ENCODE measurements around the gene RNF208.

RNF208 gene

GRCh38 chr9:137211532-137211931 lies 10.5 kb downstream of the RNF208 start:
- DNase-seq, result no peak

DNA sequence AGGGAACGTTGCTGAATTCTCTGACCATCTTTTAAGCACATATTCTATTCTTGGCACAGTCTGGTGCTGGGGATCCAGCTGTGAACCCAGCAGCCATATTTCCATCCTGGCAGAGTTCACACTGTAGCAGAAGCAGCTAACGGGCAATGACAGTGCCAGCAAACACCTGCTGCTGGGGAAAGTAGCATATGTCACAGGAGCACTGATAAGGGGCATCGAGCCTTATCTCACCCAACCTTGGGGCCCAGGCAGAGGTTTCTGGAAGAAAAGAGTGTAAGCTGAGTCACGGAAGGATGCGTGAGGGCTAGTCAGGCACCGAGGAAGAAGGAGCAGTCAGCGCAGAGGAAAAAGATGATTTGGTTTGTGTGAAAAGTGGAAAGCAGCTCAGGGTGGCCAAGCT lies 15.4 kb downstream of the RNF208 start:
- DNase-seq, result no peak

DNA sequence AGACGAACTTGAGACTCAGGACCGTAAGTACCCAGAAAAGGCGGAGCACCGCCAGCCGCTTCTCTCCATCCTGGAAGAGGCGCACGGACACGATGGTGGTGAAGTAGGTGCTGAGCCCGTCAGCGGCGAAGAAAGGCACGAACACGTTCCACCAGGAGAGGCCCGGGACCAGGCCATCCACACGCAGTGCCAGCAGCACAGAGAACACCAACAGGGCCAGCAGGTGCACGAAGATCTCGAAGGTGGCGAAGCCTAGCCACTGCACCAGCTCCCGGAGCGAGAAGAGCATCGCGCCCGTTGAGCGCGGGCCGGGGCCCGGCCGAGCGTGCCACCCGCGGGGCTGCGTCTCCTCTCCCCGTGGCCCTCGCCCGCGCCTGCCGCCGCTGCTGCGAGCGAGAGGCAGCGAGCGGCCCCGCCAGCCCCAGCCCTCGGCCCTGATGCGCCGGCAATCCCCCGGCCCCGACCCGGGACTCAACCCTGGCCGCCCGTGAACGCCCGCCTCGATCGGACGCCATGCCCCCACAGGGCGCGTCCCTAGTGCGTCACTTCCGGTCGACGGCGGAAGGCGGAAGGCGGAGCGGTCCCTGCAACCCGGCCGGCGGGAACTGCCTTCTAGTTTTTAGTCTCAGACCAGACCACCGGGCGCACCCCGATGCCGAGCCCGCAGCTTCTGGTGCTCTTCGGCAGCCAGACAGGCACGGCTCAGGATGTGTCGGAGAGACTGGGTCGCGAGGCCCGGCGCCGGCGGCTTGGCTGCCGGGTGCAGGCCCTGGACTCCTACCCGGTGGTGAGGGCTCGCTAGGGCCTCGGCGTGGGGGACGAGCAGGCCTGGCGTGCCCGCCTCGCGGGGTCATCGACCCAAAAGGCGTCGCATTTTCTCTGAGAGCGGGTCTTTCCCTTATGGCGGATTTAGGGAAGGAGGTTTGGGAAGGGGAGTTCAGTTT lies 16.6 kb downstream of the RNF208 start, which contains the start of the genes NDOR1 and TMEM203:
NDOR1 (plus strand) TSS at position 575 of the 944 bp plus-strand sequence; CDS start at position 653, 78 bp downstream.
TMEM203 (minus strand) TSS at position 523 of the 944 bp plus-strand sequence; CDS start at position 289, 234 bp downstream.
- DNase-seq, result peak; percentile 91

- no peak for DNase-seq
These were observed 17.3 kb downstream of the RNF208 start for GRCh38 chr9:137204731-137205125.

- DNase-seq, result no peak
These were observed 19.1 kb downstream of the RNF208 start for GRCh38 chr9:137202966-137203365.

DNA sequence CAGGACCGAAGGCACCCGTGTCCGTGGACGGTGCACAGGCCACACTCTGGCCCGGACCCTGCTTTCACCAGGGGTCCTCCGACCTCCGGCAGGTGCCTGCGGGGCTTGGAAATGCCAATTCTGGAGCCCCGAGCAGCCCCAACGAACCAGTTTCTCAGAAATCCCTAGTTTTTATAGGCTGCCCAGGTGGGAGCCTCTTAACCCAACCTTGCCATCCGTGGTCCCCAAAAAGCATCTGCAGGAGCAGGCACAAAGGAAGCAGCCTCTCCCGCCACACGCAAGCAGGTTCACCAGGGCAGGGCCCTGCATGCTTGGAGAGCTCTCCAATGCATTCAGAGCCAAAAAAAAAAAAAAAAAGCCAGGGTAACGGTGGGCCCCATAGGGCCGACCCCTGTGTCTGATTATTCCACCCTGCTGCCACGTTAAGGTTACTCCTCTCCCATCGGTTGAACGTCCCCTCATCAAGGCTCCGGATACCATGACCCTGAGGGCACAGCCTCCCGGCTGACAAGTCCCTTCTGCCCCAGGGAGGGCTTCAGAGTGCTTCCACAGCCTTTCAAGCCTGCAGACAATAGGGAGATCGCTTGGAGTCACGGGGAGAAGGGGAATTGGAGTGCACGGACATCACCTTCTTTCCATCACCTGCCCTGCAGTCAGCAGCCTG lies 20.7 kb downstream of the RNF208 start:
- no peak for DNase-seq

DNA sequence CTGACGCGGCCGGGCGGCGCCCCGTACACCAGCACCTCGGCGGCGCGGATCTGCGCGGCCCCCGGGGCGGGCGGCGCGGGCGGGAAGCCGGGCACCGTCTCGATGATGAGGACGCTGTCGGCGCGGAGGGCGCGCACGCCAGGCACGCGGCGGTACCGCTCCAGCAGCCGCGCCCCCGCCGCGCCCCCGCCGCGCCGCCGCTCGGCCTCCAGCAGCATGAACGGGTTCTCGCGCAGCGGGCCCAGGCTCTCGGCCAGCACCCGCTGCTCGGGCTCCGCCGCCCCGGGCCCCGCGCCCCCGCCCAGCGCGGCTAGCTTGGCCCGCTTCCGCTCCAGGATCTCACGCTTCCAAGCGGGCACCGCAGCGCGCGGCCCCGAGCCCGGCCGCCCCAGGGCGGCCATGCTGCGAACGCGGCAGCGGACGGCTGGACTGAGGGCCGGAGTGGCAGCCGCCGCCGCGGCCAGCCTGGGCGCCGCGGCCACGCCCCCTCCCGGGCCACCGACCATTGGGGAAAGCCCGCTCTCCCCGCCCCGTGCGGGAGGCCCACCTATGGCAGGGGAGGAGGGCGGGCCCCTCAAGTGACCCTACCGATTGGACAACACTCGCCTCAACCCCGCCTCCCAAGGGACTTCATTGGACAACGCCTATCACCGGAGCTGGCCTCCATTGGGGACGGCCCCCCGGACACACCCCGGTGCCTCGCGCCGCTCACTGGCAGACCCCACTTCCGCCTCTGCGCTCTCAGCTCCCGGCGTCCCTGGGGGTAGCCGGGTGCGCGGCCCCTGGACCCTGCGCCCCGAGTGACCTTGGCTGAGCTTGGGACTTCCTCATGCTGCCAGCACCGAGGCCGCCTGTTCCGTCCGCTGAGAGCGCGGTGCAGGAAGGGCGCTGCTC lies 21.5 kb downstream of the RNF208 start, which contains the start of gene TPRN:
TPRN (minus strand) TSS at position 431 of the 894 bp plus-strand sequence; CDS start at position 401, 30 bp downstream.
- peak; percentile 99 for DNase-seq

DNA sequence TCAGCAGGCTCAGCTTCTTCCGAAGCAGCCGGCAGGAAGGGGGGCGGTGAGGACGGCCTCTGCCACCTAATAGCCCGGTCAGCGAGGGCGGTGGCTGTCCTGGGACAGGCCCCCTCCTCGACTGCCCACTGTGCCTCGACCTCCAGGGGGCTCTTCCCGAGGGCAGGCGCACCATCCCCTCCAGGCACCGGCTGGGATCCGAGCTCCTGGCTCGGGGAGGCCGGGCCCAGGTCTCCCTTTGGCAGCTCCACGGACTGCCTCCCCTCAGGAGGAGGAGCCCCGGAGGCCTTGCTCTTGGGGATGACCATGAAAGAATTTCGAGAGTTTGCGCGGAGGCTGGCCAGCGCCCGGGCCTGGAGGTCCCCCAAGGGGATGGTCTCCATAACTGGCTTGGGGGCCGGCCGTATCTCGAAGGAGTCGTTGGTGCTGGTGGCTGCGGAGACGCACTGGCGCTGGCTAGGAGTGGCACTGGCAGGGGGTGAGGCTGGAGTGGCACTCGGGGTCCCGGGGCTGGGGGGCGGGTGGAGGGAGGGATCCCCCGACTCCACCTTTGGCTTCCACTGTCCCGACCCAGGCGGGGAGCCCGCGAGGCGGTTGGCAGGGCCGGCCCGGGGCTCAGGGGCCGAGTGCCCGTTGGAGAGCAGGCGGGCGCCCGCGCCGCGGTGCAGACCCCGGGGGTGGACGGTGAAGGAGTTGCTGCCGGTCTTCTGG lies 22.5 kb downstream of the RNF208 start:
- no peak for DNase-seq

DNA sequence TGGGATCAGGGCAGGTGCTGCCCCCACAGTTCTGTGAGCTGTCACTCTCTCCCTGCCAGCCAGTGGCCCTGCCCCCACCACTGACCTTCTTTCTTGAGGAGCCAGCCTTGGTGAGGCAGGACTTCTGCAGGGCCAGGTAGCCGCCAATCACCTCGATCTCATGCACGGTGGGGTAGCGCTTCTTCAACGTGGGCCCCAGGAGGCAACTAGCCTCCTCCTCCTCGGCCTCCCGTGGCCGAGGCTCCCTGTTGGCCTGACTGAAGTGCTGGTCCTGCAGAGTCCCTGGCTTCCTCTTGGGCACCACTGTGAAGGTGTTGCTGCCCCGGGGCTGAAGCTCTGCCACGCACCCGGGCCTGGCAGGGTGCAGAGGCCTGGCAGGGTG lies 23.1 kb downstream of the RNF208 start:
- no peak for DNase-seq

DNA sequence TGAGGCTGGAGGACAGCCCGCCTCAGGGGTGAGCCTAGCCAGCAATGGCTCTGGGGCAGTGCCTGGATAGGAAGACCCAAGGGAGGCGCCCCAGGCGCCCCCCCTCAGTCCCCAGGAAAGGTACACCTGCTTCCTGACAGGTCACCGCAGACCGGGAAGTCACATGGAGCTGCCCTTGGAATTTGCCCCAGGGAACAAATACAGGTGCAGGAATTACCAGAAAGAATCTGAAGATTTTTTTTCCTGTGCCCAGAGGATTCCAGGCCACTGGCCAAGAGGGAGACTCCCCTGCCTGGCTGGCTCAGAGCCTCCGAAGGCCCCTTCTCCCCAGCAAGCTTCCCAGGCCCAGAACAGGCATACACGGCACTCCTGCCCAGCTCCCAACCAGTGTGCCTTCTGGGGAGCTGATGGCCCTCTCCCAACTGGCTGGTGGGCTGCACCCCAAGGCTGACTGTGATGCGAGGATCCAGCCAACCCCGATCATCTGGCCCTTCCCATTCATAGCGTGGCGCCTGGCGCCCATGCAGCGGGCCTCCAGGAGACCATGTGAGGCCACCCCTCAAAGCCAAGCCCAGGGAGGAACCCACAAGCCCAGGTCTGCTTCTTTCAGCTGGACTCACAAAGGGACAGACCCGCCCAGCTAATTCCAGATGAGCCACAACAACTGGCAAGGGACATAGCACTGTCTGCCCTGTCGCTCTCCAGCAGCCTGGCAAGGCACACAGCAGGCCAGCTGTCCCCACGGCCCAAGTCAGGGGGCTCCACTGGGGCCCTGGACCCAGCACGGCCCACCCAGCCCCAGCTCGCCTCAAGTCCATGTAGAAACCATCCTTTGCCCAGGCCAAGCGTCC lies 23.8 kb downstream of the RNF208 start:
- no peak for DNase-seq

GRCh38 chr9:137195525-137196220 lies 26.4 kb downstream of the RNF208 start:
- no peak for DNase-seq

DNA sequence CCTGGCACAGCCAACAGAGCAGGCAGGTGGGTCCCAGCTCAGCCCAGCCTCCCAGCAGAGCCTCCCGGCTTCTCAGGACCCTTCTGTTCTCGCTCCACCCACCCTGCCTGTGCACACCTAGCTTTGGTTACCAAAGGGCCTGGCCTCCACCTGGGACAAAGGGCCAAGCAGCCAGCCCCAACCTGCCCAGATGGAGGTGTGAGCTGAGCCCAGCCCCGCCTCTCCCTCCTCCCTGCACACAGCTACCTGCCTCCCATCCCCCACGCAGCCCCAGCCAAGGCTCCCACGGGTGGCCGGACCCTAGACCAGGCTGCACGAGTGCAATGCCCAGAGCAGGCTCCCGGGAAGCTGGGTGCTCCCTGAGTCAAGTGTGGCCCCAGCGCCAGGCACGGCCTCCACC lies 27.1 kb downstream of the RNF208 start:
- DNase-seq, result no peak

- DNase-seq, result no peak
These were observed 27.7 kb downstream of the RNF208 start for GRCh38 chr9:137194388-137194787.

GRCh38 chr9:137193771-137194170 lies 28.3 kb downstream of the RNF208 start:
- no peak for DNase-seq

DNA sequence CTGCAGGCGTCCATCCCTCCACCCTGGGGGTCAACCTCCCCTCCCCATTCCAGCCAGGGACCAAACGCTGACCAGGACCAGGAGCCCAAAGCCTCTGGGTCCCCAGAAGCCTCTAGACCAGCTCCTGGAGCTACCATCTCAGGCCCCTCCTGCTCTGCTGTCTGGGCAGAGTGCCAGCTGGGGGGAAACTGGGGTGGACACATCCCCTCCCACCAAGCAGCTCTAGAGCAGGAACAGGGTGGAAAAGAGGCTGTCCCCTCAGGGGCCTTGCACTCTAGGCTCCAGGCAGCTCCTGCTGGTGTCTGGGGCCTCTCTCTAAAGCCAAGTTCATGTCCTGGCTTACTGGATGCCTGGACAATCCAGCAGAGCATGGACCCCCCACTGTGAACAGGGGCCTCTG lies 29.2 kb downstream of the RNF208 start:
- DNase-seq, result no peak

DNA sequence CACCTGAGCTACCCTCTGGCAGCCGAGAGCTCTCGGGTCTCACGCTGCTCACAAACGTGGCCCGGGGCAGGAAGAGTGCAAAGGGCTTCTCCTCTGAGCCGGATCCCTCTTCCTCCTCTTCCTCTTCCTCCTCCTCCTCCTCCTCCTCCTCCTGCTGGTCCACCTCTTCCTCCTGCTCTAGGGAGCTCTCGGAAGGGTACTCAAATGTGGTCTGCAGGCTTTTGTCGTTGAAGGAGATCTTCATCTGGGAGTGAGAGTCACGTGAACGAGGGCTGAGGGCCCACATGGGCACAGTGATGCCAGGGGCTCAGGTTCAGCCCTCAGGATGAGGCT lies 29.6 kb downstream of the RNF208 start:
- no peak for DNase-seq

GRCh38 chr9:137191691-137192447 lies 30.2 kb downstream of the RNF208 start:
- no peak for DNase-seq

- DNase-seq, result no peak
These were observed 30.8 kb downstream of the RNF208 start for GRCh38 chr9:137191245-137191644.

GRCh38 chr9:137190315-137190856 lies 31.7 kb downstream of the RNF208 start:
- DNase-seq, result no peak
